H1 (cell line): Measurements from ENCODE around the gene GYPA. TPM values are rescaled to one million over a fixed set of nuclear protein-coding genes. Genes with fewer than 3 reads are reported as not detected.
"Not testable (repeated sequence)": the region's sequence is repeated elsewhere in the genome, so short reads cannot be mapped to it uniquely, and the experiment has no call there.

Experiments used
- CTCF ChIA-PET: fragments of 300-600 bp; sonication (Branson Sonifier 250); formaldehyde crosslinking; loops from one replicate; lab custom pipeline; 2021; ENCODE audit not compliant: partially characterized antibody; lab: Charles Lee
- POLR2A ChIA-PET: fragments of 300-600 bp; sonication (Branson Sonifier 250); formaldehyde crosslinking; loops from one replicate; lab custom pipeline; 2021; ENCODE audit warnings: inconsistent platforms; ENCODE audit not compliant: partially characterized antibody; lab: Charles Lee
- DNase-seq, 2 experiments: peaks; one replicate each; pipeline versions ENCODE4 v3.0.0 to v3.0.0-alpha.2; 2010 to 2022; ENCODE audit warnings: low spot score in 2 of 2, low read depth in 1 of 2, mixed read lengths in 1 of 2
- FAIRE-seq: peaks from 2 replicates; lab custom pipeline; 2011; peaks lifted over from hg19 to GRCh38; lab: Jason Lieb, UNC
- H2AFZ ChIP-seq: 2 replicates; pipeline ENCODE4 v1.8.1; 2012; ENCODE audit warnings: low read length, inconsistent platforms
- H2AK5ac ChIP-seq: 2 replicates; pipeline ENCODE4 v1.6.1; 2013; ENCODE audit warnings: low read depth, low read length
- H2BK120ac ChIP-seq: replicated peaks from 2 replicates; pipeline ENCODE3; 2013; ENCODE audit warnings: low read depth, low read length, inconsistent platforms
- H2BK12ac ChIP-seq: 2 replicates; pipeline ENCODE4 v1.6.1; 2013; ENCODE audit warnings: low read depth, low read length
- H2BK15ac ChIP-seq: 2 replicates; pipeline ENCODE4 v1.6.1; 2013; ENCODE audit warnings: low read length
- H2BK20ac ChIP-seq: 2 replicates; pipeline ENCODE4 v1.6.1; 2013; ENCODE audit warnings: low read length
- H2BK5ac ChIP-seq: 2 replicates; pipeline ENCODE4 v1.6.1; 2013; ENCODE audit warnings: low read depth, low read length
- H3K14ac ChIP-seq: 2 replicates; pipeline ENCODE4 v1.6.1; 2013; ENCODE audit warnings: inconsistent platforms; ENCODE audit not compliant: insufficient read length
- H3K18ac ChIP-seq: 2 replicates; pipeline ENCODE4 v1.6.1; 2013; ENCODE audit warnings: low read length; ENCODE audit errors: extremely low read depth
- H3K23ac ChIP-seq: 2 replicates; pipeline ENCODE4 v1.6.1; 2013; ENCODE audit warnings: inconsistent platforms; ENCODE audit not compliant: insufficient read length
- H3K23me2 ChIP-seq: 2 replicates; pipeline ENCODE4 v1.6.1; 2013; ENCODE audit warnings: low read depth, low read length
- H3K27ac ChIP-seq: 2 replicates; pipeline ENCODE4 v1.6.1; 2011; ENCODE audit warnings: low read depth, low read length, inconsistent platforms
- H3K27me3 ChIP-seq, 4 experiments: replicated peaks in 1 of 4; 1 replicate in 1 of 4; 2 replicates in 3 of 4; pipeline versions ENCODE4 v1.6.1 to v1.8.1; 2011 to 2013; ENCODE audit warnings: low read length in 3 of 4, mild to moderate bottlenecking in 3 of 4, inconsistent platforms in 2 of 4, mixed read lengths in 2 of 4, moderate library complexity in 1 of 4; ENCODE audit not compliant: control insufficient read depth in 3 of 4, insufficient read depth in 3 of 4; ENCODE audit errors: extremely low read depth in 1 of 4
- H3K36me3 ChIP-seq, 4 experiments: 2 replicates each; pipeline versions ENCODE4 v1.6.1 to v1.8.1; 2011 to 2013; ENCODE audit warnings: mild to moderate bottlenecking in 4 of 4, low read length in 3 of 4, moderate library complexity in 2 of 4, control low read depth in 1 of 4, inconsistent platforms in 1 of 4; ENCODE audit not compliant: insufficient read depth in 4 of 4, control insufficient read depth in 2 of 4
- H3K4ac ChIP-seq: replicated peaks from 2 replicates; pipeline ENCODE3; 2013; ENCODE audit warnings: low read length, low read depth, mixed read lengths, inconsistent platforms; ENCODE audit not compliant: insufficient read length
- H3K4me1 ChIP-seq, 4 experiments: replicated peaks in 1 of 4; 1 replicate in 1 of 4; 2 replicates in 3 of 4; pipeline versions ENCODE4 v1.6.1 to v1.8.1; 2011 to 2013; ENCODE audit warnings: low read length in 3 of 4, inconsistent platforms in 2 of 4, mixed read lengths in 1 of 4; ENCODE audit not compliant: insufficient read depth in 4 of 4, control insufficient read depth in 3 of 4
- H3K4me2 ChIP-seq, 2 experiments: 2 replicates each; pipeline versions ENCODE4 v1.6.1 to v1.8.1; 2011 to 2013; ENCODE audit warnings: low read depth in 2 of 2, low read length in 2 of 2, control low read depth in 1 of 2, inconsistent platforms in 1 of 2, mild to moderate bottlenecking in 1 of 2; ENCODE audit not compliant: insufficient read depth in 1 of 2
- H3K4me3 ChIP-seq, 4 experiments: fragments of 200-600, 300-600 bp in 1 of 4; sonication (generic), shearing (Covaris generic), sonication (Bioruptor Twin) in 1 of 4; 2 replicates each; pipeline versions ENCODE4 v1.5.1 to v1.8.1; 2011 to 2016; ENCODE audit warnings: low read length in 4 of 4, low read depth in 3 of 4, control low read depth in 2 of 4, inconsistent platforms in 2 of 4, mild to moderate bottlenecking in 2 of 4, mixed read lengths in 1 of 4, moderate library complexity in 1 of 4; ENCODE audit not compliant: insufficient read depth in 2 of 4; ENCODE audit errors: extremely low read depth in 1 of 4
- H3K56ac ChIP-seq: replicated peaks from 2 replicates; pipeline ENCODE3; 2013; ENCODE audit warnings: low read depth, mild to moderate bottlenecking, mixed read lengths, low read length, inconsistent platforms; ENCODE audit not compliant: insufficient read length
- H3K79me1 ChIP-seq: 2 replicates; pipeline ENCODE4 v1.6.1; 2013; ENCODE audit warnings: low read depth, low read length, control low read depth
- H3K79me2 ChIP-seq, 2 experiments: 2 replicates each; pipeline versions ENCODE4 v1.6.1 to v1.8.1; 2012 to 2013; ENCODE audit warnings: low read length in 2 of 2, mild to moderate bottlenecking in 2 of 2, inconsistent platforms in 1 of 2; ENCODE audit not compliant: insufficient read depth in 2 of 2, control insufficient read depth in 1 of 2
- H3K9ac ChIP-seq, 4 experiments: replicated peaks in 1 of 4; 1 replicate in 1 of 4; 2 replicates in 3 of 4; pipeline versions ENCODE4 v1.6.1 to v1.8.1; 2011 to 2013; ENCODE audit warnings: low read depth in 3 of 4, low read length in 3 of 4, control low read depth in 2 of 4, mild to moderate bottlenecking in 2 of 4, moderate library complexity in 2 of 4, inconsistent platforms in 1 of 4; ENCODE audit errors: extremely low read depth in 1 of 4
- H3K9me3 ChIP-seq, 2 experiments: 2 replicates each; pipeline versions ENCODE4 v1.6.1 to v1.8.1; 2012 to 2013; ENCODE audit warnings: mild to moderate bottlenecking in 2 of 2, moderate library complexity in 2 of 2, control low read depth in 1 of 2, inconsistent platforms in 1 of 2, low read depth in 1 of 2, low read length in 1 of 2, mixed read lengths in 1 of 2; ENCODE audit not compliant: insufficient read depth in 2 of 2
- H4K20me1 ChIP-seq, 2 experiments: replicated peaks in 1 of 2; 2 replicates each; pipeline versions ENCODE3 to v1.8.1; 2011 to 2013; ENCODE audit warnings: inconsistent platforms in 2 of 2, low read length in 2 of 2, mild to moderate bottlenecking in 1 of 2; ENCODE audit not compliant: insufficient read depth in 2 of 2, control insufficient read depth in 1 of 2
- H4K5ac ChIP-seq: 2 replicates; pipeline ENCODE4 v1.6.1; 2013; ENCODE audit warnings: low read length, low read depth, mixed read lengths, inconsistent platforms; ENCODE audit not compliant: insufficient read length
- H4K8ac ChIP-seq: 2 replicates; pipeline ENCODE4 v1.8.0; 2013; ENCODE audit warnings: mild to moderate bottlenecking, moderate library complexity, low read length, inconsistent platforms; ENCODE audit not compliant: insufficient read depth; ENCODE audit errors: extremely low read depth
- H4K91ac ChIP-seq: replicated peaks from 2 replicates; pipeline ENCODE3; 2013; ENCODE audit warnings: low read length, mixed read lengths, inconsistent platforms; ENCODE audit not compliant: insufficient read length
- WGBS, 2 experiments: shearing (Covaris generic) in 1 of 2; methylation state at CpG; one replicate each; pipeline versions ENCODE4 v1.1.6 to v1.1.7; 2013 to 2015; ENCODE audit warnings: low lambda C conversion rate in 2 of 2, mixed read lengths in 2 of 2, inconsistent platforms in 1 of 2, low coverage in 1 of 2, missing lambda C conversion rate in 1 of 2; ENCODE audit not compliant: insufficient replicate concordance in 2 of 2, insufficient coverage in 1 of 2, insufficient read length in 1 of 2; ENCODE audit errors: extremely low coverage in 1 of 2, missing lambda C conversion rate in 1 of 2; 5-methylcytosine and 5-hydroxymethylcytosine counted together
- polyA plus RNA-seq, 7 experiments: library from polyadenylated mRNA; depleted of rRNA in 3 of 7; stranded (reverse) in 5 of 7; unstranded in 2 of 7; fragments of >200 nt in 5 of 7; fragments of 200-250 nt in 2 of 7; gene quantifications; 1 replicate in 5 of 7; 2 replicates in 1 of 7; 4 replicates in 1 of 7; pipeline versions ENCODE4 v1.2.1 to v1.2.3, GENCODE V29; 2011 to 2013; ENCODE audit warnings: missing spikeins in 2 of 7, mixed read lengths in 2 of 7
- total RNA-seq: library from RNA; stranded (reverse); fragmentation: NEBNext Ultra II Directional; extraction: Animal tissue kit (Norgen Biotek cat#: 25700); gene quantifications from 2 replicates; pipeline ENCODE4 v1.2.1, GENCODE V29; 2021

GYPA gene
- total and polyA plus RNA-seq, 2 of the 8 experiments (the other 6 are each of a cell fraction or from before 2014, with no cell fraction given), result not detected

GRCh38 chr4:144082053-144082452 lies 58.5 kb downstream of the GYPA start:
- DNase-seq, H2BK5ac ChIP-seq, H3K36me3 ChIP-seq, H3K9me3 ChIP-seq, H3K4ac ChIP-seq, H4K91ac ChIP-seq, H2BK12ac ChIP-seq, H3K27me3 ChIP-seq, CTCF ChIA-PET, H2AFZ ChIP-seq, H3K27ac ChIP-seq, H3K4me1 ChIP-seq, H3K18ac ChIP-seq, H2BK15ac ChIP-seq, H4K5ac ChIP-seq, H3K4me2 ChIP-seq, H2BK120ac ChIP-seq, FAIRE-seq, H3K56ac ChIP-seq, H3K9ac ChIP-seq, H3K4me3 ChIP-seq, H3K23me2 ChIP-seq, H4K20me1 ChIP-seq, H2BK20ac ChIP-seq, H3K79me1 ChIP-seq, H3K14ac ChIP-seq, H2AK5ac ChIP-seq, H3K79me2 ChIP-seq, POLR2A ChIA-PET, H3K23ac ChIP-seq, H4K8ac ChIP-seq: not testable (repeated sequence)
- 93% methylated on average over 3 of the region's 3 CpGs; no CpG with 5 or more reads in 1 of the 2 experiments for whole genome bisulfite sequencing, 2 experiments

GRCh38 chr4:144080135-144080534 lies 60.4 kb downstream of the GYPA start:
- H2BK120ac ChIP-seq, H4K5ac ChIP-seq, H3K4me2 ChIP-seq, H2BK12ac ChIP-seq, H3K4me1 ChIP-seq, H3K9ac ChIP-seq, H3K23ac ChIP-seq, H3K14ac ChIP-seq, H3K18ac ChIP-seq, H2AFZ ChIP-seq, H3K4me3 ChIP-seq, H4K91ac ChIP-seq, H3K27ac ChIP-seq, H2BK5ac ChIP-seq, H3K9me3 ChIP-seq, POLR2A ChIA-PET, FAIRE-seq, DNase-seq, H3K79me2 ChIP-seq, H3K27me3 ChIP-seq, H3K56ac ChIP-seq, H3K4ac ChIP-seq, H3K23me2 ChIP-seq, H2BK15ac ChIP-seq, H3K36me3 ChIP-seq, H2BK20ac ChIP-seq, H2AK5ac ChIP-seq, H4K20me1 ChIP-seq, H3K79me1 ChIP-seq, CTCF ChIA-PET, H4K8ac ChIP-seq: not testable (repeated sequence)
- 98% methylated on average over 4 of the region's 4 CpGs; no CpG with 5 or more reads in 1 of the 2 experiments for WGBS, 2 experiments
